ENCODE measurements around the gene BRINP3. TPM values are rescaled to one million over a fixed set of nuclear protein-coding genes. Genes with fewer than 3 reads are reported as not detected.
"Not testable (repeated sequence)": the region's sequence is repeated elsewhere in the genome, so short reads cannot be mapped to it uniquely, and the experiment has no call there.

The BRINP3 gene
- total RNA-seq (1 to 10 TPM in 1 of 10 donors, under 1 TPM in 5, not detected in 4; 0.08 to 1.7 (median 0.27) TPM), polyA plus RNA-seq (under 1 TPM in 1 of 2 donors, not detected in 1; 0.33 TPM)
- long read RNA-seq, donor 1: 0 reads
- long read RNA-seq, donor 2, partial matches to known transcripts: 1 of 6 reads
- long read RNA-seq, donor 2, other reads (novel, unspliced or antisense): 4 of 6 reads
- long read RNA-seq, donor 3, partial matches to known transcripts: 0 of 1 reads
- long read RNA-seq, donor 3, other reads (novel, unspliced or antisense): 1 of 1 reads

GRCh38 chr1:190477762-190478148, at the start of gene BRINP3:
BRINP3 (minus strand) TSS chr1:190477864.
- intact Hi-C loops (cut with DNase I): no loop called here
- no peak for TF ChIP-seq CTCF (IDR thresholded peaks at IDR 0.05)
- 4 to 7% methylated on average over 4 of the region's 4 CpGs for WGBS, 2 donors
- no peak for ATAC-seq
- H3K27me3 ChIP-seq: peaks cover 0 to 70% (median 47%) of the 10 kb centered on the region in 7 donors
- peaks cover 0 to 12% (median 0%) of the 10 kb centered on the region in 9 donors for H3K4me1 ChIP-seq
- no peak within 1 kb of the TSS for H3K27ac ChIP-seq
- H3K36me3 ChIP-seq: no peaks in the 10 kb centered on the region
- H3K4me3 ChIP-seq: peak within 1 kb of the TSS in 8 of 10 donors; percentile 19 to 38 (median 31)
- no peaks in the 10 kb centered on the region for H3K9me3 ChIP-seq
- no peak for DNase-seq

GRCh38 chr1:190511554-190511953, 33.9 kb upstream of the BRINP3 start:
- DNase-seq (no peak), ATAC-seq (no peak)
- Histone ChIP-seq H3K4me3 (no peak overlapping the region), H3K9me3 (no peaks in the 10 kb centered on the region), H3K4me1 (no peaks in the 10 kb centered on the region), H3K27ac (no peak overlapping the region), H3K27me3 (no peaks in the 10 kb centered on the region), H3K36me3 (no peaks in the 10 kb centered on the region)
- 60 to 74% methylated on average over 2 of the region's 2 CpGs for WGBS, 2 donors
- intact Hi-C loops (cut with DNase I): no loop called here
- no peak for TF ChIP-seq CTCF (IDR thresholded peaks at IDR 0.05)

GRCh38 chr1:190507357-190507756, 29.7 kb upstream of the BRINP3 start:
- H3K4me3 ChIP-seq: no peak overlapping the region
- 47 to 78% methylated on average over 1 of the region's 1 CpG for WGBS, 2 donors
- no peaks in the 10 kb centered on the region for H3K36me3 ChIP-seq
- ATAC-seq (no peak), DNase-seq (no peak)
- no peak for TF ChIP-seq CTCF (IDR thresholded peaks at IDR 0.05)
- intact Hi-C loops (cut with DNase I): no loop called here
- H3K4me1 ChIP-seq: no peaks in the 10 kb centered on the region
- peaks cover 0 to 9% (median 0%) of the 10 kb centered on the region in 11 donors for H3K9me3 ChIP-seq
- no peak overlapping the region for H3K27ac ChIP-seq
- no peaks in the 10 kb centered on the region for H3K27me3 ChIP-seq

- H3K27me3 ChIP-seq; ATAC-seq; DNase-seq; H3K9me3 ChIP-seq; H3K36me3 ChIP-seq; H3K27ac ChIP-seq; H3K4me1 ChIP-seq; H3K4me3 ChIP-seq; intact Hi-C loops (cut with DNase I): not testable (repeated sequence)
- WGBS, 2 donors: 69 to 83% methylated on average over 3 of the region's 3 CpGs
These were observed 26.9 kb upstream of the BRINP3 start for GRCh38 chr1:190504539-190504938.

- Histone ChIP-seq H3K36me3 (no peaks in the 10 kb centered on the region), H3K9me3 (no peaks in the 10 kb centered on the region), H3K27ac (no peak overlapping the region), H3K27me3 (no peaks in the 10 kb centered on the region), H3K4me1 (no peaks in the 10 kb centered on the region), H3K4me3 (no peak overlapping the region)
- intact Hi-C loops (cut with DNase I): no loop called here
- no peak for ATAC-seq
- TF ChIP-seq CTCF (IDR thresholded peaks at IDR 0.05): no peak
- DNase-seq: no peak
These were observed 19.9 kb upstream of the BRINP3 start for GRCh38 chr1:190497565-190497964.
